AG09309 (cell line): Measurements from ENCODE around the gene FUT7.
A peak's percentile ranks its signal among the peaks of the same experiment; 100 is the strongest.
"Not testable (repeated sequence)": the region's sequence is repeated elsewhere in the genome, so short reads cannot be mapped to it uniquely, and the experiment has no call there.

ENCODE experiments used
- DNase-seq: peaks from one replicate; pipeline ENCODE4 v3.0.0-alpha.2; 2010; ENCODE audit warnings: low read depth
- H3K4me3 ChIP-seq: 2 replicates; pipeline ENCODE4 v1.5.1; 2011; ENCODE audit warnings: mild to moderate bottlenecking, low read depth, low read length, moderate library complexity; ENCODE audit not compliant: control insufficient read depth
- CTCF ChIP-seq: IDR thresholded peaks from 2 replicates; pipeline ENCODE4 v1.5.1; 2011; ENCODE audit warnings: mild to moderate bottlenecking, low read depth, low read length, inconsistent platforms; ENCODE audit not compliant: insufficient read depth, control insufficient read depth; ENCODE audit errors: missing control alignments

Gene FUT7

GRCh38 chr9:137065336-137065967 lies 33.6 kb upstream of the FUT7 start:
- TF ChIP-seq CTCF: no peak
- H3K4me3 ChIP-seq: no peak overlapping the region
- DNase-seq: no peak

- no peak for TF ChIP-seq CTCF
- no peak overlapping the region for H3K4me3 ChIP-seq
- no peak for DNase-seq
Observed at GRCh38 chr9:137064880-137065164, 32.9 kb upstream of the FUT7 start.

GRCh38 chr9:137064027-137064879 lies 32.4 kb upstream of the FUT7 start:
- no peak overlapping the region for H3K4me3 ChIP-seq
- DNase-seq: no peak
- TF ChIP-seq CTCF: peak; percentile 97

- DNase-seq: no peak
- no peak overlapping the region for H3K4me3 ChIP-seq
- no peak for TF ChIP-seq CTCF
Observed at GRCh38 chr9:137063311-137064026, 31.6 kb upstream of the FUT7 start.

GRCh38 chr9:137062798-137063197 lies 30.9 kb upstream of the FUT7 start:
- DNase-seq, H3K4me3 ChIP-seq: not testable (repeated sequence)

- no peak for TF ChIP-seq CTCF
- no peak for DNase-seq
- H3K4me3 ChIP-seq: no peak overlapping the region
Observed at GRCh38 chr9:137062384-137062783, 30.5 kb upstream of the FUT7 start.
